ENCODE measurements around the gene NUP93.
"Not testable (repeated sequence)": the region's sequence is repeated elsewhere in the genome, so short reads cannot be mapped to it uniquely, and the experiment has no call there.

NUP93 gene

GRCh38 chr16:56852968-56853367 is 123.0 kb downstream of the NUP93 start:
- DNase-seq = no peak

DNA sequence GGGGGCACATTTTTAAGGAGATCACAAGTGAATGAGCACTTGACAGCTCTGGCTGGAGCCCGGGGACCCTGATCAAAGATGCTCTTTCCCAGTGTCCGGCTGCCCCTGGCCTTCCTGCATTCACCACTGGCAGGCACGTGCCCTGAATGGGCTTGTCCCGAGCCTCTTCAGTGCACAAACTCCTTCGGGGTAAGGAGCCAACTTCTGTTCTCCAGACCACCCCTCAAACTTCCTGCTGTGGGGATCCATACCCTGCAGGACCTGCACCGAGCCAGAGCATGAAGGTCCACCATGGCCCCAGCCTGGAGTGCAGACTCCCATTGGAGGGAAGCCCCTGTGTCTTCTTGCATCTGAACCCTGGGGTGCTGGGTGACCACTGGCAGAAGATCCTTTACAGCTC is 125.3 kb downstream of the NUP93 start:
- DNase-seq = no peak

GRCh38 chr16:56855946-56856345 is 126.0 kb downstream of the NUP93 start:
- DNase-seq = no peak

DNA sequence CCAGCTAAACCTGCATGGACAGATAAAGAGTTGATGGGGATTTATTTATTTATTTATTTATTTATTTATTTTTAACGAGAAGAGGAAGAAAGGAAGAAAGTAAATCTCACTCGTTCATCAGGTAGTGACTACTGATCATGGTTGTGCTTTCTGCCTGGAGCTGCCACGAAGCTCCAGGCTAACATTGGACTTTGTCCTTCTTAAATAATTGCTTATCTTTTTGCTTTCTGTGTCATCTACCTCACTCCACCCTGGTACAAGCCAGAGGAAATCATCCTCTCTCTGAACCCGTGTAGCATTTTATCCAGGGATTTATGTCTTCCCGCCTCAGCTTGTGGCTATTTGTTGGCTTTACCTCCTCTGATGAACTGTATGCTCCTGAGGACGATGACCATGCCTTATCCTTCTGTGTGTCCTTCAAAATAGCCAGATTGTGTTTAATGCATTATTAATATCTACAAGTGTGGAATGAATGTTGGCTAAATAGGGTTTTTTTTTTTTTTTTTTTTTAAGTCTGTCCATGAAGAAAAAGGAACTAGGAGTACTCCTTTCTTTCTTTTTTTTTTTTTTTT is 127.0 kb downstream of the NUP93 start:
- no peak for DNase-seq

- no peak for DNase-seq
Observed at GRCh38 chr16:56858374-56858773, 128.4 kb downstream of the NUP93 start.

DNA sequence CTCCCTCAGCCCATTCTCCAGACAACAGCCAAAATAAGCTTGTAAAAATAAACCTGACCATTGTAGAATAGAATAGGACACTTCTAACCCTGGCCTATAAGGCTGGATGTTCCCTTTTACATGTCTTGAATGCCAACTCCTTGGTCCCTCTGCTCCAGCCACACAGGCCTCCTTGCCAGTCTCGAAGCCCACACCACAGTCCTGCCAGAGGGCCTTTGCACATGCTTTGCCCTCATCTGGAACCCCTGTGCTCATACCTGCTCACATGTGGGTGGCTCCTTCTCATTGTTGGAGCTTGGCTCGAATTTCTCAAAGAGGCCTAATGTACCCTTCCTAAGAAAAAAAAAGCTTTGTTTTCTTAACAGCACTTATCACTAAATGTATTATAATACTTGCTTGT is 129.7 kb downstream of the NUP93 start:
- no peak for DNase-seq

DNA sequence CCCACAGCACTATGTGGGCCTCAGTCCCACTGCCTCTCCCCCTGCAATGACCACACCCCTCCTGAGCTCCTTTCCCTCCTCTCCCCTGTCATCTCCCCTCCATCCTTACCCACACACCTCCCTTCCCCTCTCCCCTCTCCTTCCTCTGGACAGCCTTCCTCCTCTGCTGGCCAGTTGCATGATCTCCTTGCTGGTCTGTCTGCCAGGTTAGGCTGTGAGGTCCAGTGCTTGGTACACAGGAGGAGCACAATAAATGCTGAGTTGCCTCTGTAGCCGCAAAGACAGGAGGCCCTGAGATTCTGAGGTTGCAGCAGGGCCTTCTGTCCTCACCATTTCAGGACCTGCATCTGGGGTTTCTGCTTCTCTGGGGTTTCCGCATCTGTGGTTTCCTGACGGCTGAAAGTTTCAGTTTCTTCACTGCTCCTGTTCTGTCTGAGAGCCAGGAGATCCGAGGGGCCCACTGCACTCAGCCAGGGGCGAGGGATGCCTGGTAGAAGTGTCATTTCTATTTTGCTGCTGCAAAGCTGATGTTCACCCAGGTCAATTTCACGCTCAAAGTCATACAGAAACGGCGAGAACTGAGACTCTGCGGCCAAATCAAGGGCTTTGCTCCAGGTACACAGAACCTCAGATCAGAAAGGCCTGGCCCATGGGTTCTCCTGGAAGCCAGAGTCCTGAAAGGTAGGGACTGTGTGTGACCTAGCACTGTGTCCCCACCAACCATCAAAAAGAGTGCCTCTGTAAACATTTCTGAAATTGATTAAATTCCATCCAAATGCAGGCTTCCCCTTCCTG is 130.5 kb downstream of the NUP93 start:
- DNase-seq = no peak

GRCh38 chr16:56861092-56861610 is 131.2 kb downstream of the NUP93 start:
- no peak for DNase-seq

DNA sequence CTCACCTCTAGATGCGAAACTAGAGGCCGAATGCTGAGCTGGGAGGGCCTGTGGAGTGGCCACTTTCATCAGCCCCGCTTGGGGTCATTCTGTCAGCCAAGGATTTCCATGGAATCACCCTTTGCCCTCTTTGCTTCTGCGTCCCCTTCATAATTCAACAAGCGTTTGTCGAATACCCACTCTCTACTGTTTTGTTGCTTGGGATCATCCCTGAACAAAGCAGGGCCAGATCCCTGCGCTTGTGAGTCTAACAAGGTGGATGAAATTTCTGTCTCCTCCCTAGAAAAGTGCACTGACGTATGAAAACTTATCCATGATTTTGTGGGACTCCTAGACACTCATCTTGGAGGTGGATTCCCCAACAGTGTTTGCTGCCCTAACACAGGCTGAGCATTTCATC is 131.8 kb downstream of the NUP93 start:
- DNase-seq = no peak

GRCh38 chr16:56862776-56863175 is 132.8 kb downstream of the NUP93 start:
- DNase-seq = no peak

DNA sequence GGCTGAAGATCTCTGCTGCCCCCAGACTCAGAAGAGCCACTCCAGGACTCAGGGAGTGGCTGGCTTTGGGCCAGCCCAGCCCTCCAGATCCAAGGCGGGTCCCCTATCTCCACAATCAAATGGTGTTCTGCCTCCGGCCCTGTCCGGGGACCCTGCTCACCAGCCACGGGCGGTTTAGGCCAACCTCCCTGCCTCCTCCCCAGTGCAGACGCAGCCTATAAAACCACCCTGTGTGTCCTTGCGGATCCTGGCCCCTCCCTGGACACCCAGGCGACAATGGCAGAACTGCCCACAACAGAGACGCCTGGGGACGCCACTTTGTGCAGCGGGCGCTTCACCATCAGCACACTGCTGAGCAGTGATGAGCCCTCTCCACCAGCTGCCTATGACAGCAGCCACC is 135.0 kb downstream of the NUP93 start, which contains the start of gene SLC12A3:
Gene SLC12A3 (plus strand): TSS at position 248 of the 400 bp plus-strand sequence. CDS start 29 bp downstream, at position 277.
- DNase-seq = no peak

DNA sequence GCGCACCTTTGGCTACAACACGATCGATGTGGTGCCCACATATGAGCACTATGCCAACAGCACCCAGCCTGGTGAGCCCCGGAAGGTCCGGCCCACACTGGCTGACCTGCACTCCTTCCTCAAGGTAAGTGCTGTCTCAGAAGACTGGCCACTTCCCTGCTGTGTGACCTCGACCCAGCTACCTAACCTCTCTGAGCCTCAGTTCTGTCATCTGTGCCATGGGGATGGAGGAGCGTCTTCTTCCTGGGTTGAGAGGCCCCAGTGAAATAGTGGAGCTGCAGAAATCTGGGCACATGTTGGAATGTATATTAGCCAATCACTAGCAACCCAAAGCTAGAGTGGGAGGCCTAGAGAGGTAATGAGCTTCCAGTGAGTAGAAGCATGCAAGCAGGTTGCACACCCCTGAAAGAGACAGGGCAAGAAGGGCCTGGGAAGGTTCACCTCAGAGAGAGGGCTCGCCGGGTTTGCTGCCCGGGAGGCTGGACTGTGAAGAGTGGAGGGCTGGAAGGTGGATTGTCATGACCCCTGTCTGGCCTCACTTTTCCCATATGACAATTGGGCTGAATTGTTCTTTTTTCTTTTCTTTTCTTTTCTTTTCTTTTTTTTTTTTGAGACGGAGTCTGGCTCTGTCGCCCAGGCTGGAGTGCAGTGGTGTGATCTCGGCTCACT is 135.6 kb downstream of the NUP93 start:
- DNase-seq = no peak

DNA sequence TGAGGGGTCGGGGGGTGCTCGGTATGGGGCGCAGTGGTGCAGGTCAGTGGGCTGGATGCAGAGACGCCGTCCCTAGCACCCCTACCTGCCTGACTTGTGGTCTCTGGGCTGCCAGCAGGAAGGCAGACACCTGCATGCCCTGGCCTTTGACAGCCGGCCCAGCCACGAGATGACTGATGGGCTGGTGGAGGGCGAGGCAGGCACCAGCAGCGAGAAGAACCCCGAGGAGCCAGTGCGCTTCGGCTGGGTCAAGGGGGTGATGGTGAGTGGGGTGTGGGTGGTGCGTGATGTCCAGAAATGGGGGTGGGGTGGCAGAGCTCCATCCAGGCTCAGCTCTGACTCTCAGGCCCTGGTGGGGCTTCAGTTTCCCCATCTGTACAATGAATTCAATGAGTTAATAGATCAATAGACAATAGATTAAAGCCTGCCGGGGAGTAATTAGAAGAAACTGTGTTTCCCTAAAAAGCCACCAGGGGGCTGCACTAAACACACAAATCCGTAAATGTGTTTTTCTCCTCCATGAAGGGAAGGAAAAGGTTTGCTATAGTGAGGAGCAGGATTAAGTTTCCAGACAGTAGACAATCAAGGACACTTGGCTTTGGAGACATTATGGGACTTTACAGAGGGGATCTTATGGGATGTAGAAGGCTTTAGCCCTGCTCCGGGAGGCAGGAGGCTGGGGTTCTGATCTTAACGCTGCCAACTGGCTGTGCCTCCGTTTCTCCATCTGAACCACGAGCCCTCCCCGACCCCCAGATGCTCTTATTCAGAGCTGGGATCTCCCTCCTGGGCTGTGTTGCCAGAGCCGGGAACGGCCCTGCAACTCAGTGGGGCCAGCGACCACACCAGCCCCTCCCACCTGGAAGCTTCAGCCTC is 137.3 kb downstream of the NUP93 start:
- DNase-seq = peak; percentile 30

- no peak for DNase-seq
Observed at GRCh38 chr16:56868175-56868574, 138.2 kb downstream of the NUP93 start.

- not testable (repeated sequence) for DNase-seq
Observed at GRCh38 chr16:56868766-56869165, 138.8 kb downstream of the NUP93 start.

GRCh38 chr16:56869513-56870275 is 139.8 kb downstream of the NUP93 start:
- DNase-seq = no peak

DNA sequence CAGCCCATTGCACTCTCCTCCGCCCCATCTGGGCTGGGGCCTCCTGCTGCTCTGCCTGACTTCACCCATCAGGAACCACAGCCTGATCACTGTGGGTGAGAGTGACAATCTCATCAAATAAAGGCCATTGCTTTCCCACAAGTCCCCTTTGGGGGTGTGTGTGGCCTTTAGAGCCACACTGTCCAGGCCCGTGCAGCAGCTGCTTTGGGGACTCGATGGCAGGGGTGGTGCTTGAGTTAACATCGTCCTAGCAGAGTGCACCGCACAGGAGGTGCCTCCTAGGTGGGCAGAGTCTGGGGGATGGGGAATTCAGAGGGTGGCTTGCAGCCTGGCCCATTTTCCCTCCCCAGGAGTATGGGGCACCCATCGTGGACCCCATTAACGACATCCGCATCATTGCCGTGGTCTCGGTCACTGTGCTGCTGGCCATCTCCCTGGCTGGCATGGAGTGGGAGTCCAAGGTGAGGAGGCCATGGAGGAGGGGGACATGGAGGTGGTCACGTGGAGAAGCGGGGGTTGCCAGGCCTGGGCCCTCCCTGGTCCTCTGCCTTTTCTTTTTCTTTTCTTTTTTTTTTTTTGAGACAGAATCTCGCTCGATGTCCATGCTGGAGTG is 140.5 kb downstream of the NUP93 start:
- no peak for DNase-seq

DNA sequence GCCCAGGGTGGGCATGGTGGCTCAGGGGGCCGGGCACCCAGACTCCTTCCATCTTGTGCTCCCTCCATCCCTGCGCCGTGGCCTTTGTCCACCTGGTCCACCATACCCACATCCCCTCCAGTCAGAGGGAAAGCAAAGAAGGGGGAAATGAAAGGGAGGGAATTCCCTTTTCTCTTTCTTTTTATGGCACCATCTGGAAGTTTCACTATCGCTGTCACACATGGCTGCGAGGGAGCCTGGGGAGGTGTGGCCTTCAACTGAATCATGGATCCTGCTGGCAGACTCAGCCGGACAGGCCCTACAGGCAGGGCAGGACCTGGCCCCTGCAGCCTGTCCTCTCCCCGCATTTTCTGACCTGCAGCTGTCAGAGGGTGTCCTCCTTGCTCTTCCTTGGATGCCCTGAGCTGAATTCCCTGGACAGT is 141.3 kb downstream of the NUP93 start:
- DNase-seq = no peak

DNA sequence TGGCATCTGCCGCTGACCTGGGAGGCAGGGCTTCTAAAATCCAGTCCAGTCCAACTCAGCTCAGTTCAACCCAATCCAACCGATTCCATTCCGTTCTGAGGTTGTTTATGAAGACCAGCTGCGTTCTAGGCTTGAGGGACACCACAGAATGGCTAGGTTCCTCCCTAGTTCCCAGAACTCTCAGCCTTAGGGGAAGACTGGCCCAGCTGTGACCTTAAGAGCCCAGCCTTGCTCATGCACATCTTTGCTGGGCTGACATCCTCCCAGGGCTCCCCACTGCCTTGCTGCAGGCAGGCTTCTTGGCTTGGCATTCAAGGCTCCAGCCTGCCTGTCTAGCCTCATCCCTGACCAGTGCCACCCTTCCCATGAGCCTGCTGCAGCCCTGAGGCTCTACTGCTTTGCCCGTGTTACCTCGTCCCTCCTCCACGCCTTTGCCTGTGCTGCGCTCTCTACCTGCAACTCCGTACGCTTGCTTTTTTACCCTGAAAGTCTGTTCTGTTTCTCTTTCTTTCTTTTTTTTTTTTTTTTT is 143.0 kb downstream of the NUP93 start:
- no peak for DNase-seq

DNA sequence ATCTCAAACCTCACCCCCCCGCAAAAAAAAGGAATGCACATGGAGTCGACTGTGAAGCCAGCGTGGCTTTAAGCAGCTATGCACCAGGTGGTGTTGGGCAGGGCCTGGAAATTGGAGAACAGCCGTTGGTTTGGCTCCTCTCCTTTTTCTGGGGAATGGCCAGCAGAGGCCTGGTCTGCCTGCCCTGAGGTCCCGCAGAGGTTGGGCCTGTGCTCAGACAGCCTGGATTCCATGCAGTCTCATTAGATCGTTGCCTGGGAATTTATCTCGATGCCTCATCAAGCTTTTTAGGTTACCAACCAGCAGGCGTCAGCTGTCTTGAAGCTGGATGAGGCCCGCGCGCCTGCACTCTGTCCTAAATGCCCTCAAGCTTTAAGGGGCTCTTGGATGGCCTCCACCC is 144.9 kb downstream of the NUP93 start:
- DNase-seq = no peak

- no peak for DNase-seq
Observed at GRCh38 chr16:56876048-56876447, 146.1 kb downstream of the NUP93 start.
